H1 (cell line): ENCODE measurements around the gene COL20A1. TPM values are rescaled to one million over a fixed set of nuclear protein-coding genes. Genes with fewer than 3 reads are reported as not detected.
"Not testable (repeated sequence)": the region's sequence is repeated elsewhere in the genome, so short reads cannot be mapped to it uniquely, and the experiment has no call there.

Source experiments
- CTCF ChIA-PET: fragments of 300-600 bp; sonication (Branson Sonifier 250); formaldehyde crosslinking; loops from one replicate; lab custom pipeline; 2021; ENCODE audit not compliant: partially characterized antibody; lab: Charles Lee
- POLR2A ChIA-PET: fragments of 300-600 bp; sonication (Branson Sonifier 250); formaldehyde crosslinking; loops from one replicate; lab custom pipeline; 2021; ENCODE audit warnings: inconsistent platforms; ENCODE audit not compliant: partially characterized antibody; lab: Charles Lee
- DNase-seq, 2 experiments: peaks; one replicate each; pipeline versions ENCODE4 v3.0.0 to v3.0.0-alpha.2; 2010 to 2022; ENCODE audit warnings: low spot score in 2 of 2, low read depth in 1 of 2, mixed read lengths in 1 of 2
- FAIRE-seq: peaks from 2 replicates; lab custom pipeline; 2011; peaks lifted over from hg19 to GRCh38; lab: Jason Lieb, UNC
- H2AFZ ChIP-seq: 2 replicates; pipeline ENCODE4 v1.8.1; 2012; ENCODE audit warnings: low read length, inconsistent platforms
- H2AK5ac ChIP-seq: 2 replicates; pipeline ENCODE4 v1.6.1; 2013; ENCODE audit warnings: low read depth, low read length
- H2BK120ac ChIP-seq: replicated peaks from 2 replicates; pipeline ENCODE3; 2013; ENCODE audit warnings: low read depth, low read length, inconsistent platforms
- H2BK12ac ChIP-seq: 2 replicates; pipeline ENCODE4 v1.6.1; 2013; ENCODE audit warnings: low read depth, low read length
- H2BK15ac ChIP-seq: 2 replicates; pipeline ENCODE4 v1.6.1; 2013; ENCODE audit warnings: low read length
- H2BK20ac ChIP-seq: 2 replicates; pipeline ENCODE4 v1.6.1; 2013; ENCODE audit warnings: low read length
- H2BK5ac ChIP-seq: 2 replicates; pipeline ENCODE4 v1.6.1; 2013; ENCODE audit warnings: low read depth, low read length
- H3K14ac ChIP-seq: 2 replicates; pipeline ENCODE4 v1.6.1; 2013; ENCODE audit warnings: inconsistent platforms; ENCODE audit not compliant: insufficient read length
- H3K18ac ChIP-seq: 2 replicates; pipeline ENCODE4 v1.6.1; 2013; ENCODE audit warnings: low read length; ENCODE audit errors: extremely low read depth
- H3K23ac ChIP-seq: 2 replicates; pipeline ENCODE4 v1.6.1; 2013; ENCODE audit warnings: inconsistent platforms; ENCODE audit not compliant: insufficient read length
- H3K23me2 ChIP-seq: 2 replicates; pipeline ENCODE4 v1.6.1; 2013; ENCODE audit warnings: low read depth, low read length
- H3K27ac ChIP-seq: 2 replicates; pipeline ENCODE4 v1.6.1; 2011; ENCODE audit warnings: low read depth, low read length, inconsistent platforms
- H3K27me3 ChIP-seq, 4 experiments: replicated peaks in 1 of 4; 1 replicate in 1 of 4; 2 replicates in 3 of 4; pipeline versions ENCODE4 v1.6.1 to v1.8.1; 2011 to 2013; ENCODE audit warnings: low read length in 3 of 4, mild to moderate bottlenecking in 3 of 4, inconsistent platforms in 2 of 4, mixed read lengths in 2 of 4, moderate library complexity in 1 of 4; ENCODE audit not compliant: control insufficient read depth in 3 of 4, insufficient read depth in 3 of 4; ENCODE audit errors: extremely low read depth in 1 of 4
- H3K36me3 ChIP-seq, 4 experiments: 2 replicates each; pipeline versions ENCODE4 v1.6.1 to v1.8.1; 2011 to 2013; ENCODE audit warnings: mild to moderate bottlenecking in 4 of 4, low read length in 3 of 4, moderate library complexity in 2 of 4, control low read depth in 1 of 4, inconsistent platforms in 1 of 4; ENCODE audit not compliant: insufficient read depth in 4 of 4, control insufficient read depth in 2 of 4
- H3K4ac ChIP-seq: replicated peaks from 2 replicates; pipeline ENCODE3; 2013; ENCODE audit warnings: low read length, low read depth, mixed read lengths, inconsistent platforms; ENCODE audit not compliant: insufficient read length
- H3K4me1 ChIP-seq, 4 experiments: replicated peaks in 1 of 4; 1 replicate in 1 of 4; 2 replicates in 3 of 4; pipeline versions ENCODE4 v1.6.1 to v1.8.1; 2011 to 2013; ENCODE audit warnings: low read length in 3 of 4, inconsistent platforms in 2 of 4, mixed read lengths in 1 of 4; ENCODE audit not compliant: insufficient read depth in 4 of 4, control insufficient read depth in 3 of 4
- H3K4me2 ChIP-seq, 2 experiments: 2 replicates each; pipeline versions ENCODE4 v1.6.1 to v1.8.1; 2011 to 2013; ENCODE audit warnings: low read depth in 2 of 2, low read length in 2 of 2, control low read depth in 1 of 2, inconsistent platforms in 1 of 2, mild to moderate bottlenecking in 1 of 2; ENCODE audit not compliant: insufficient read depth in 1 of 2
- H3K4me3 ChIP-seq, 4 experiments: fragments of 200-600, 300-600 bp in 1 of 4; sonication (generic), shearing (Covaris generic), sonication (Bioruptor Twin) in 1 of 4; 2 replicates each; pipeline versions ENCODE4 v1.5.1 to v1.8.1; 2011 to 2016; ENCODE audit warnings: low read length in 4 of 4, low read depth in 3 of 4, control low read depth in 2 of 4, inconsistent platforms in 2 of 4, mild to moderate bottlenecking in 2 of 4, mixed read lengths in 1 of 4, moderate library complexity in 1 of 4; ENCODE audit not compliant: insufficient read depth in 2 of 4; ENCODE audit errors: extremely low read depth in 1 of 4
- H3K56ac ChIP-seq: replicated peaks from 2 replicates; pipeline ENCODE3; 2013; ENCODE audit warnings: low read depth, mild to moderate bottlenecking, mixed read lengths, low read length, inconsistent platforms; ENCODE audit not compliant: insufficient read length
- H3K79me1 ChIP-seq: 2 replicates; pipeline ENCODE4 v1.6.1; 2013; ENCODE audit warnings: low read depth, low read length, control low read depth
- H3K79me2 ChIP-seq, 2 experiments: 2 replicates each; pipeline versions ENCODE4 v1.6.1 to v1.8.1; 2012 to 2013; ENCODE audit warnings: low read length in 2 of 2, mild to moderate bottlenecking in 2 of 2, inconsistent platforms in 1 of 2; ENCODE audit not compliant: insufficient read depth in 2 of 2, control insufficient read depth in 1 of 2
- H3K9ac ChIP-seq, 4 experiments: replicated peaks in 1 of 4; 1 replicate in 1 of 4; 2 replicates in 3 of 4; pipeline versions ENCODE4 v1.6.1 to v1.8.1; 2011 to 2013; ENCODE audit warnings: low read depth in 3 of 4, low read length in 3 of 4, control low read depth in 2 of 4, mild to moderate bottlenecking in 2 of 4, moderate library complexity in 2 of 4, inconsistent platforms in 1 of 4; ENCODE audit errors: extremely low read depth in 1 of 4
- H3K9me3 ChIP-seq, 2 experiments: 2 replicates each; pipeline versions ENCODE4 v1.6.1 to v1.8.1; 2012 to 2013; ENCODE audit warnings: mild to moderate bottlenecking in 2 of 2, moderate library complexity in 2 of 2, control low read depth in 1 of 2, inconsistent platforms in 1 of 2, low read depth in 1 of 2, low read length in 1 of 2, mixed read lengths in 1 of 2; ENCODE audit not compliant: insufficient read depth in 2 of 2
- H4K20me1 ChIP-seq, 2 experiments: replicated peaks in 1 of 2; 2 replicates each; pipeline versions ENCODE3 to v1.8.1; 2011 to 2013; ENCODE audit warnings: inconsistent platforms in 2 of 2, low read length in 2 of 2, mild to moderate bottlenecking in 1 of 2; ENCODE audit not compliant: insufficient read depth in 2 of 2, control insufficient read depth in 1 of 2
- H4K5ac ChIP-seq: 2 replicates; pipeline ENCODE4 v1.6.1; 2013; ENCODE audit warnings: low read length, low read depth, mixed read lengths, inconsistent platforms; ENCODE audit not compliant: insufficient read length
- H4K8ac ChIP-seq: 2 replicates; pipeline ENCODE4 v1.8.0; 2013; ENCODE audit warnings: mild to moderate bottlenecking, moderate library complexity, low read length, inconsistent platforms; ENCODE audit not compliant: insufficient read depth; ENCODE audit errors: extremely low read depth
- H4K91ac ChIP-seq: replicated peaks from 2 replicates; pipeline ENCODE3; 2013; ENCODE audit warnings: low read length, mixed read lengths, inconsistent platforms; ENCODE audit not compliant: insufficient read length
- TEAD4 ChIP-seq: IDR thresholded peaks from 2 replicates; pipeline ENCODE4 v1.6.1; 2012; ENCODE audit warnings: low read depth, low read length, inconsistent platforms, mixed read lengths
- YY1 ChIP-seq: IDR thresholded peaks from 2 replicates; pipeline ENCODE4 v1.6.1; 2011; ENCODE audit warnings: low read depth, mild to moderate bottlenecking, low read length
- WGBS, 2 experiments: shearing (Covaris generic) in 1 of 2; methylation state at CpG; one replicate each; pipeline versions ENCODE4 v1.1.6 to v1.1.7; 2013 to 2015; ENCODE audit warnings: low lambda C conversion rate in 2 of 2, mixed read lengths in 2 of 2, inconsistent platforms in 1 of 2, low coverage in 1 of 2, missing lambda C conversion rate in 1 of 2; ENCODE audit not compliant: insufficient replicate concordance in 2 of 2, insufficient coverage in 1 of 2, insufficient read length in 1 of 2; ENCODE audit errors: extremely low coverage in 1 of 2, missing lambda C conversion rate in 1 of 2; 5-methylcytosine and 5-hydroxymethylcytosine counted together
- polyA plus RNA-seq, 7 experiments: library from polyadenylated mRNA; depleted of rRNA in 3 of 7; stranded (reverse) in 5 of 7; unstranded in 2 of 7; fragments of >200 nt in 5 of 7; fragments of 200-250 nt in 2 of 7; gene quantifications; 1 replicate in 5 of 7; 2 replicates in 1 of 7; 4 replicates in 1 of 7; pipeline versions ENCODE4 v1.2.1 to v1.2.3, GENCODE V29; 2011 to 2013; ENCODE audit warnings: missing spikeins in 2 of 7, mixed read lengths in 2 of 7
- total RNA-seq: library from RNA; stranded (reverse); fragmentation: NEBNext Ultra II Directional; extraction: Animal tissue kit (Norgen Biotek cat#: 25700); gene quantifications from 2 replicates; pipeline ENCODE4 v1.2.1, GENCODE V29; 2021

Gene COL20A1
- total and polyA plus RNA-seq, 2 of the 8 experiments (the other 6 are each of a cell fraction or from before 2014, with no cell fraction given) = 0.19 to 0.21 TPM

DNA sequence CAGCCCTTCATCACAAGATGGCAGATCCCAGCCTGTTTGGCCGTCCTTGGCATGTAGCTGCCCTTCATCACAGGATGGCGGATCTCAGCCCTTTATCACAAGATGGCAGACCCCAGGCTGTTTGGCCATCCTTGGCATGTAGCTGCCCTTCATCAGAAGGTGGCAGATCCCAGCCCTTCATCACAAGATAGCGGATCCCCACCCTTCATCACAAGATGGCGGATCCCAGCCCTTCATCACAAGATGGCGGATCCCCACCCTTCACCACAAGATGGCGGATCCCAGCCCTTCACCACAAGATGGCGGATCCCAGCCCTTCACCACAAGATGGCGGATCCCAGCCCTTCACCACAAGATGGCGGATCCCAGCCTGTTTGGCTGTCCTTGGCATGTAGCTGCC is 42.1 kb downstream of the COL20A1 start:
- H3K36me3 ChIP-seq, H3K79me1 ChIP-seq, H3K27ac ChIP-seq, H3K27me3 ChIP-seq, H3K79me2 ChIP-seq, H3K4ac ChIP-seq, H2BK15ac ChIP-seq, H4K91ac ChIP-seq, H4K20me1 ChIP-seq, H2BK20ac ChIP-seq, FAIRE-seq, H3K4me3 ChIP-seq, H3K23ac ChIP-seq, H3K23me2 ChIP-seq, H2BK120ac ChIP-seq, H3K56ac ChIP-seq, DNase-seq, H3K14ac ChIP-seq, H3K4me1 ChIP-seq, POLR2A ChIA-PET, H2BK12ac ChIP-seq, H2AFZ ChIP-seq, H3K4me2 ChIP-seq, H3K9ac ChIP-seq, H2BK5ac ChIP-seq, H3K18ac ChIP-seq, H4K5ac ChIP-seq: not testable (repeated sequence)
- Histone ChIP-seq H4K8ac (peak overlapping the region; percentile 57; the same call in 1 of the 2 replicates), H3K9me3 (peaks cover 10 to 20% of the 10 kb centered on the region in 2 experiments), H2AK5ac (0 out of 2 replicates have a peak overlapping the region, but pooled peaks have one; percentile 53)
- WGBS, 2 experiments = 87% methylated on average over 9 of the region's 9 CpGs; no CpG with 5 or more reads in 1 of the 2 experiments
- peak; percentile 94 for TF ChIP-seq YY1
- TF ChIP-seq TEAD4 = peak; percentile 38; the same call in 1 of the 2 replicates
- CTCF ChIA-PET = interaction anchor here (0.8 to 2.0 kb wide), 8 partner anchors 12 to 149 kb away, joined by 3 to 8 read pairs (median 3); no protein-coding TSS in a partner anchor
